ENCODE data around the gene CLIP1.
"Not testable (repeated sequence)": the region's sequence is repeated elsewhere in the genome, so short reads cannot be mapped to it uniquely, and the experiment has no call there.

Gene CLIP1

DNA sequence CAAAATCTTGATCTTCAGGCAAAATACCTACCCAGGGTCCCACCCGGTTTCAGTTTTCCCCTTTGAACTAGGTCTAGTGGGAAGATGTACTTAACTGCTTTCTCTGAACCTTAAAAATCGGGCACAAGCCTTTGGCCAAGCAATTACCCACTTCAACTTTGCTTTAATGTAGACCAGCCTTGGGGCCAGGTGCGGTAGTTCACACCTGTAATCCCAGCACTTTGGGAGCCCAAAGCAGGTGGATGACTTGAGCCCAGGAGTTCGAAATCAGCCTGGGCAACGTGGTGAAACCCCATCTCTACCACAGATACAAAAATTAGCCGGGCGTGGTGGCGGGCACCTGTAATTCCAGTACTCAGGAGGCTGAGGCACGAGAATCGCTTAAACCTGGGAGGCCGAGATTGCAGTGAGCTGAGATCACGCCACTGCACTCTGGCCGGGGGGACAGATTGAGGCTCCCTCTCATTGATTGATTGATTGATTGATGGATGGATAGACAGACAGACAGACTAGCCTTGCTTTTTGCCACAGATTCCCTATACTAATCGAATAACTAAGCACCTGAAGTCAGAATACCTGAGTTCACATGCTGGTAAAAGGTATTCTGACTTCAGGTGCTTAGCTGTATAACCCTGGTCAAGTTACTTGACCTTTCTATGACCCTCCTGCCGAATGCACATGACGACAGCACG, 1.9 kb downstream of the CLIP1 start:
- DNase-seq, result no peak
- no peaks in the 10 kb centered on the region for H3K9me2 ChIP-seq (replicated peaks; ENCODE audit: insufficient read depth, low read length)
- no peaks in the 10 kb centered on the region for H3K36me3 ChIP-seq (replicated peaks; ENCODE audit: insufficient read depth, low read length)
- H3K9me3 ChIP-seq (replicated peaks; ENCODE audit: insufficient read depth, low read length), result no peaks in the 10 kb centered on the region
- H2AFZ ChIP-seq (ENCODE audit: low read length), result no peak overlapping the region
- H3K79me2 ChIP-seq (ENCODE audit: low read length), result peaks cover 32% of the 10 kb centered on the region
- H3K9ac ChIP-seq (ENCODE audit: low read length), result peak overlapping the region; percentile 74; the same call in 1 of the 2 replicates
- no peak overlapping the region for H3K27ac ChIP-seq (ENCODE audit: low read length)
- TF ChIP-seq, protein P1, sequence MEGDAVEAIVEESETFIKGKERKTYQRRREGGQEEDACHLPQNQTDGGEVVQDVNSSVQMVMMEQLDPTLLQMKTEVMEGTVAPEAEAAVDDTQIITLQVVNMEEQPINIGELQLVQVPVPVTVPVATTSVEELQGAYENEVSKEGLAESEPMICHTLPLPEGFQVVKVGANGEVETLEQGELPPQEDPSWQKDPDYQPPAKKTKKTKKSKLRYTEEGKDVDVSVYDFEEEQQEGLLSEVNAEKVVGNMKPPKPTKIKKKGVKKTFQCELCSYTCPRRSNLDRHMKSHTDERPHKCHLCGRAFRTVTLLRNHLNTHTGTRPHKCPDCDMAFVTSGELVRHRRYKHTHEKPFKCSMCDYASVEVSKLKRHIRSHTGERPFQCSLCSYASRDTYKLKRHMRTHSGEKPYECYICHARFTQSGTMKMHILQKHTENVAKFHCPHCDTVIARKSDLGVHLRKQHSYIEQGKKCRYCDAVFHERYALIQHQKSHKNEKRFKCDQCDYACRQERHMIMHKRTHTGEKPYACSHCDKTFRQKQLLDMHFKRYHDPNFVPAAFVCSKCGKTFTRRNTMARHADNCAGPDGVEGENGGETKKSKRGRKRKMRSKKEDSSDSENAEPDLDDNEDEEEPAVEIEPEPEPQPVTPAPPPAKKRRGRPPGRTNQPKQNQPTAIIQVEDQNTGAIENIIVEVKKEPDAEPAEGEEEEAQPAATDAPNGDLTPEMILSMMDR (IDR thresholded peaks at IDR 0.05; ENCODE audit: low read length), result no peak
- TF ChIP-seq EZH2phosphoT487 (IDR thresholded peaks at IDR 0.05; ENCODE audit: low read length), result no peak
- no peaks in the 10 kb centered on the region for H4K20me1 ChIP-seq (ENCODE audit: insufficient read depth, low read length)
- H3F3A ChIP-seq (ENCODE audit: insufficient read depth, low read length), result no peaks in the 10 kb centered on the region
- no peaks in the 10 kb centered on the region; the same call in 1 of the 2 replicates for H3K4me1 ChIP-seq (ENCODE audit: low read length)
- peak overlapping the region; percentile 80 for H3K4me3 ChIP-seq (ENCODE audit: low read length)
- peak overlapping the region; percentile 59 for H3K4me2 ChIP-seq (ENCODE audit: low read depth, low read length)
- H3K27me3 ChIP-seq (replicated peaks; ENCODE audit: insufficient read depth, low read length), result no peaks in the 10 kb centered on the region

GRCh38 chr12:122419094-122419493, 3.4 kb downstream of the CLIP1 start:
- not testable (repeated sequence) for H3K27me3 ChIP-seq (replicated peaks; ENCODE audit: insufficient read depth, low read length); H3K4me2 ChIP-seq (ENCODE audit: low read depth, low read length); H3K4me3 ChIP-seq (ENCODE audit: low read length); H3K27ac ChIP-seq (ENCODE audit: low read length); H3K9ac ChIP-seq (ENCODE audit: low read length); H3K36me3 ChIP-seq (replicated peaks; ENCODE audit: insufficient read depth, low read length); H3K4me1 ChIP-seq (ENCODE audit: low read length); H4K20me1 ChIP-seq (ENCODE audit: insufficient read depth, low read length); H2AFZ ChIP-seq (ENCODE audit: low read length); DNase-seq; H3K9me2 ChIP-seq (replicated peaks; ENCODE audit: insufficient read depth, low read length); H3F3A ChIP-seq (ENCODE audit: insufficient read depth, low read length); H3K9me3 ChIP-seq (replicated peaks; ENCODE audit: insufficient read depth, low read length)
- peaks cover 32% of the 10 kb centered on the region for H3K79me2 ChIP-seq (ENCODE audit: low read length)

DNA sequence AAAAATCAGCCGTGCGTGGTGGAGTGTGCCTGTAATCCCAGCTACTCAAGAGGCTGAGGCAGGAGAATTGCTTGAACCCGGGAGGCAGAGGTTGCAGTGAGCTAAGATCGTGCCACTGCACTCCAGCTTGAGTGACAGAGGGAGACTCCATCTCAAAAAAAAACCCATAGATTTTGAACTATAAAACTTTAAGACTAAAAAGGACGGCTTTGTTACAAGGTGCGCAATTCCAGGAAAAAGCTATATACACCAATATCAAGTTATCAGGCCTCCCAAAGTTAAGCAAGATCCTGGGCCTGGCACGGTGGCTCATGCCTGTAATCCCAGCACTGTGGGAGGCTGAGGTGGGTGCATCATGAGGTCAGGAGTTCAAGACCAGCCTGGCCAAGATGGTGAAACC, 6.8 kb downstream of the CLIP1 start:
- not testable (repeated sequence) for H4K20me1 ChIP-seq (ENCODE audit: insufficient read depth, low read length); H3K4me1 ChIP-seq (ENCODE audit: low read length); H3K4me3 ChIP-seq (ENCODE audit: low read length); H2AFZ ChIP-seq (ENCODE audit: low read length); DNase-seq; H3K9me3 ChIP-seq (replicated peaks; ENCODE audit: insufficient read depth, low read length); H3K36me3 ChIP-seq (replicated peaks; ENCODE audit: insufficient read depth, low read length); H3K27ac ChIP-seq (ENCODE audit: low read length); H3F3A ChIP-seq (ENCODE audit: insufficient read depth, low read length); H3K4me2 ChIP-seq (ENCODE audit: low read depth, low read length); H3K27me3 ChIP-seq (replicated peaks; ENCODE audit: insufficient read depth, low read length); H3K9ac ChIP-seq (ENCODE audit: low read length); H3K9me2 ChIP-seq (replicated peaks; ENCODE audit: insufficient read depth, low read length)
- H3K79me2 ChIP-seq (ENCODE audit: low read length), result peaks cover 35% of the 10 kb centered on the region

GRCh38 chr12:122413516-122414404, 8.7 kb downstream of the CLIP1 start:
- Histone ChIP-seq H3K79me2 (ENCODE audit: low read length) (peaks cover 19% of the 10 kb centered on the region), H3F3A (ENCODE audit: insufficient read depth, low read length) (no peaks in the 10 kb centered on the region), H3K4me1 (ENCODE audit: low read length) (no peaks in the 10 kb centered on the region), H3K9me2 (replicated peaks; ENCODE audit: insufficient read depth, low read length) (no peaks in the 10 kb centered on the region), H3K27me3 (replicated peaks; ENCODE audit: insufficient read depth, low read length) (no peaks in the 10 kb centered on the region), H3K36me3 (replicated peaks; ENCODE audit: insufficient read depth, low read length) (no peaks in the 10 kb centered on the region), H3K9ac (ENCODE audit: low read length) (no peak overlapping the region), H3K27ac (ENCODE audit: low read length) (no peak overlapping the region), H3K4me3 (ENCODE audit: low read length) (no peak overlapping the region), H2AFZ (ENCODE audit: low read length) (no peak overlapping the region), H3K9me3 (replicated peaks; ENCODE audit: insufficient read depth, low read length) (no peaks in the 10 kb centered on the region), H3K4me2 (ENCODE audit: low read depth, low read length) (no peak overlapping the region), H4K20me1 (ENCODE audit: insufficient read depth, low read length) (no peaks in the 10 kb centered on the region)
- TF ChIP-seq EZH2phosphoT487 (IDR thresholded peaks at IDR 0.05; ENCODE audit: low read length), result no peak
- TF ChIP-seq EZH2 (optimal IDR thresholded peaks at IDR 0.05; ENCODE audit: low read depth, low read length), result no peak
- TF ChIP-seq, protein P1 (IDR thresholded peaks at IDR 0.05; ENCODE audit: low read length), result no peak
- no peak for DNase-seq
